Measurements from ENCODE around the gene ZFP36L1.

ZFP36L1 gene

DNA sequence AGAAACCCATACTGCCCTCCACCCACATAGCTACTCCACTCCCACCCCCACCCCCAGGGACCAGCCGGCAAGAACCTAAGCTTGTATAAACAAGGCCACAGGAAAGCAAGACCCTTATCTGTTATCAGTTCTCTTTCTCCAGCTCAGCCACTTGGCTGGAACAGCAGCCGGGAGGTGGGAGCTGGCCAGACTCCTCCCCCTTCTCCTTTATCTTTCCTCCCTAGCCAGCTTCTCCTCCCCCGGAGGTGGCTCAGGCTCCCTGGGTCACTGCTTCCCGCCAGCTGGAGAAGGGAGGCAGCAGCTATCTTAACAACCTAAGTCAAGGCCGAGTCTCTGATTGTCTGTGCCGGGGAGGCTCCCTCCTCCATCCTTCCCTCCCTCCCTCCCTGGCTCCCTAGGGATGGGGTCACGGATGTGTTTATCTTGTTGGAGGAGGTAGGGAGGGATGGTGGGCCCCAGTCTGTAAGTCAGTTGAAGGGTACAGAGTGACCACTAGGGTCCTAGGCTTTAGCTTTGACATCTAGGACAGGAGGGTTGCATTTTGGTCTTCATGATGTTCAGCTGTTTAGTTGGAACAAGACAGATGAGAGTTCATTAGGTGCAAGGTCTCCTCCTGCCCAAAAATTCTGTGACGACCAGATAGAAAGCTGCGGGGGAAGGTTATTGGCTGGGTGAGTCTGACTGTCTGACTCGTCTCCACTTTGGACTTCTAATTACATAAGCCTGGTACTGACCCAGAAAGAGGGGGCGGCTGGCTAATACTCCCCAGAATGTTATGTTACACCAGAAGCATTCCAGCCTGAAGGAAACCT lies 29.7 kb downstream of the ZFP36L1 start:
- DNase-seq (ENCODE audit: low read depth in 2 of 2): no peak

DNA sequence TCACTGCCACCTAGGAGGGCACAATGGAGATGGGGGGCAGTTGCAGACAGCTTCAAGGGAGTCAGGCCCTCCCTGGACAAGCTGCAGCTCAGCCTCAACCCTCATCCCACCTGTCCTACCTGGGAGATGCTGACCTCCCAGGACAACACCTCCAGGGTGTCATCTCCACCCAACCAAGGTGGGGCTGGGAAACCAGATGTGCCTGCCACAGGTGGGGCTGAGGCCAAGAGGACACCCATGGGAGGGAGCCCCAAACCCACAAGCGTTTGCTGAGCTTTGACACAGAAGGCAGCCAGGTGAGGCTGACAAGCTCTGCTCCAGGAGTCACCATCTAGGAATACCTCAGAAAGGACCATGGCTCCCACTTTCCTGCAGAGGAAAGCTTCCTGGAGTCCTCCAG lies 31.5 kb downstream of the ZFP36L1 start:
- no peak for DNase-seq (ENCODE audit: low read depth in 2 of 2)

DNA sequence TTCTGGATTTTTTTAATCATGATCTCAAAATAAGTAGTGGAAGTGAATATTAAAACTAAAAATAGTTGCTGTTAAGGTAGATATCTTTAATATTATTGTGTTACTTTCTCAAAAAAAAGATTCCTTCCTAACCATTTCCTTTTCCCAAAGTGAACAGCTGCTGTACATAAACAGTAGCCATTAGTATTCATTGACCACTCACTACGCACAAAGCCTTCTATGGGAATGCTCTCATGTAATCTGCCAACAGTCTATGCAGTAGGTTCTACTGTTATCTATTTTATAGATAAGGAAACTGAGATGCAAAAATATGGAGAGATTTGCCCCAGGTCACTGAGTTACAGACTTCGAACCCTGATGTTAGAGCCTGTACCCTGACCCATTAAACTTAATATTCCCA lies 32.1 kb downstream of the ZFP36L1 start:
- DNase-seq (ENCODE audit: low read depth in 2 of 2): no peak

DNA sequence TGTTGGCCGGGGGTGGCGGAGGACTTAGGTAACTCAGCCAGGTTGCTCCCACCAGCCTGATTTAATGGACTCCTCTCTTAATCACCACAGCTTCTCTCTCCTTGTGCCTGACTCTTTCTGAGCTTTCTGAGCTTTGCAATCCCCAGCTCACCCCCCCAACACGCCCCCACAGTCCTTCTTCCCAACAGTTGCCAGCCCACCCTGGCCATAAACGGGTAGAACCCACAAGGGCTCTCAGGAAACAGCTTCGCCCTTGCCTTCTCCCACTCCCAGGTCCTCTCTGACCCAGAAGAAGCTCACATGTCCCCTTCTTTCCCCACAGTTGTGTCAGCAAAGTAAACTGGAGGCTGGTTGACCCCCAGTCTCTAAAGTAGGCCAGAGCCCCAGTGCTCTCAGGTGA lies 32.9 kb downstream of the ZFP36L1 start:
- no peak for DNase-seq (ENCODE audit: low read depth in 2 of 2)

DNA sequence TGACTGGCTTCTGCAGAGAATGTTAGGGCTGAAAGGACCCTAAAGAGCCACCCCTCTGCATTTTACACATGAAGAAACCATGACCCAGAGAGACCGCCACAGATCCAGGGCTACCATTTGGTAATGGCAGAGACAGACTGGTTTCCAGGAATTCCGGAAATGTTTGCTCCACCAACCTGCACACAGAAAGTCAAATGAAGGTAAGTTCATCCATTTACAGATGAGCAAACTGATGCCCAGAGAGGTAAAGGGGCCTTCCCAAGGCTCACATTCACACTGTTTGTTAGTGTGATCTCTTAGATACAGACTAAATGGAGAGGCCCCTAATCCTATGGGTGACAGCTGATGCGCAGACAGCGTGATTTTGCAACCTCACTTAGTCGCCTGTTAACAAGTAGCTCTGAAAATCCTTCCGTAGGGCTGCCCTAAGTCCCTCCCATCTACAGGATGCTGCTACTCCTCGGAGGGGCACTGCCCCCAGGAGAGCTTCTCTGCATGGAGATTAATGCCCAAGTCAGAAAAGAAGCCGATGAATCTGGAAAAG lies 33.8 kb downstream of the ZFP36L1 start:
- DNase-seq (ENCODE audit: low read depth in 2 of 2): no peak

DNA sequence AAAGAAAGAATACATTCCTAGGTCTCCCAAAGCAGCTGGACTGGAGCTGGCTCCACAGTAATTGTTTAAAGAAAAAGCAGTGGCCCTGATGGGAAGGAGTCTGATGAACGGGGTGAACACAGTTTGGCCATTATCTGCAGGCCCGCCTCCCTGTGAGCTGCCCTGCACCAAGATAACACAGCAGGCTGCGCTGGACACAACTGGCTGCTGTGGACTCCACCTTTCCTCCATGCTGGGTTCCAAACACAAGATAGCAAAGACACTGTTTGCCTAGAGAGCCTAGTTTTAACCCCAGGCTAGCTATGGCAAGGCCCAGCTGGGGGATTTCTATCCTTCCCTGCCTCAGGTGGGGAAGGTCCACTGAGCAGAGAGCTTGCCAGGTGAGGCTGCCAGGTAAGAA lies 34.6 kb downstream of the ZFP36L1 start:
- no peak for DNase-seq (ENCODE audit: low read depth in 2 of 2)

DNA sequence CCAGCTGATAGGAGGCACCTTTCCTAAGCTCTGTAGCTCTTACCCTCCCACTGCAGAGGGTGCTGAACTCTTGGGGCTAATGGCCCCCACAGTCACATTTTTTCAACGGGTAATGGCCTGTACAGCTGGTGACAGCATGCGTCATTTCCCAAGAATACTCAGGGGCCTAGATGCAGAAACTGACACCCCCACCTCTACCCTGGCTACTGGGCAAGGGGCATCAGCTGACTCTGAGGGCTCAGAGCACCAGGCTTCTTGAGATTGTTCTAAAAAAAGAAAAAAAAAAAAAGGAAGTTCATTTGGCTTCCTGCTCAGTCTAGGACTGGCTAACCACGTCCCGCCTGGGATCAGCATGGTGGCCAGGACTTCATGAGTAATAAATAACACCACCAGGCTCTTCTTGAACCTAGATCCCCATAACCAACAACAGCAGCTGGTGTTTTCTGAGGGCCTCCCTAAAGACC lies 35.2 kb downstream of the ZFP36L1 start:
- no peak for DNase-seq (ENCODE audit: low read depth in 2 of 2)

DNA sequence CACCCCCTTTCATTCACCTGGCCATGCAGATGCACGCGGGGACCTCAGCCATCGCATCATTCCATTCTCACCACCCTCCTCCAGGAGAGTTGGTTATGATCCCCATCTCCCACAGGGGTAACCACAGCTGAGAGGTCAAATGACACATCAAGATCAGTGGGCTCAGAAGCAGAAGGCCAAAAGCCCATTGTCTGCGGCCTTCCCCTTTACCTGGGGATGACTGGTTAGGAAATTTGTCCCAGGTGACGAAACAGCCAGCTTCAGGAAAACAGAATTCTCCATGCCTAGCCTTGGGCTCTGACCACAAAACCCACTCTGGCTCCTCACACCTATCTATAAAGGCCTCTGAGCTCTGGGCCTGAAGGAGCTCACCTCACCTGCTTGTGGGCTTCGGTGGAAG lies 36.1 kb downstream of the ZFP36L1 start:
- DNase-seq (ENCODE audit: low read depth in 2 of 2): no peak

DNA sequence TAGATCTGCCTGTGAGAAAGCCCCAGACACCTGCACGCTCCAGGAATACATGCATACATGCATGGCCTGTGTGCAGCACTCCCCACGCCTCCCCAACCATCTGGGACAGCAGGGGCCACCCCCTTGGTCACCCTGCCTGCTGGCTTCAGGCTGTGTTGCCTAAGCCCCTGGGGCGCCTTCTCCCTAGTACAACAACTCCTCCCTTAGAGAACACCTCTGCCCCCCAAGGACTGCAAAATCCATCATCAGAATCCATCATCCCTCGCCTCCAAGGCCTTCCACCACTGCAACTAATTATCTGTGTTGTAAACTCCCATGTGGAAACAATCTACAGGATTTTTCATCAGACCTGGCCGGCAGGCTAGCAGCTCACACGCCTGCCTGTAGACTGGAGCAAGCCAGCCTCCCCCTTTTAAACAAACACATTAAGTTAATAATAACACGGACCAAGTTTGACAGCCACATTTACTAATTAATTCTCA lies 36.8 kb downstream of the ZFP36L1 start:
- no peak for DNase-seq (ENCODE audit: low read depth in 2 of 2)

DNA sequence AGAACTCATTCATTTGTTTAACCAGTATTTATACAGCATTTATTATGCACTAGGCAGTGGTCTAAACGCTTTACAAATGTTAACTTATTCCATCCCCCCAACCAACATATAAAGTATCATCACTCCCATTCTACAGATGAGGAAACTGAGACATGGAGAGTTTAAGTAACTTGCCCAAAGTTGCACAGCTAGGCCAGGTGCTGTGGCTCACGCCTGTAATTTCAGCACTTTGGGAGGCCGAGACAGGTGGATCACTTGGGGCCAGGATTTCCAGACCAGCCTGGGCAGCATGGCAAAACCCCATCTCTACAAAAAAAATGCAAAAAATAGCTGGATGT lies 37.9 kb downstream of the ZFP36L1 start:
- no peak for DNase-seq (ENCODE audit: low read depth in 2 of 2)

DNA sequence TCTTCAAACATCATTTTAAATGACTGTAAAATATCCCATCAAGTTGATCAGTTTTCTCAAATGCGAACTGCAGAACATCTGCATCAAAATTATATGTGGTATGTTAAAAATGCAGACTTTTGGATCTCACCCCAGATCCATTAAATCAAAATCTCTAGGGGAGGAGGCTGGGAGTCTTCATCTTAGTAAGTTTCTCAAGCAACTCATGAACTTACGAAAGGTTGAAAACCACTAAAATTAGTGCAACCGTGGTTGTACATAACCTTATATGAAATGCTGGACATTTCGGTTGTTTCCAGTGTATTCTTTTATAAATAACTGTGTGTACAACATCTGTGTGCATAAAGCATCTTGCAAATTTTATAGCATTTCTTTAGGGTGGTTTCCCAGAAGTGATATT lies 39.2 kb downstream of the ZFP36L1 start:
- DNase-seq (ENCODE audit: low read depth in 2 of 2): no peak

DNA sequence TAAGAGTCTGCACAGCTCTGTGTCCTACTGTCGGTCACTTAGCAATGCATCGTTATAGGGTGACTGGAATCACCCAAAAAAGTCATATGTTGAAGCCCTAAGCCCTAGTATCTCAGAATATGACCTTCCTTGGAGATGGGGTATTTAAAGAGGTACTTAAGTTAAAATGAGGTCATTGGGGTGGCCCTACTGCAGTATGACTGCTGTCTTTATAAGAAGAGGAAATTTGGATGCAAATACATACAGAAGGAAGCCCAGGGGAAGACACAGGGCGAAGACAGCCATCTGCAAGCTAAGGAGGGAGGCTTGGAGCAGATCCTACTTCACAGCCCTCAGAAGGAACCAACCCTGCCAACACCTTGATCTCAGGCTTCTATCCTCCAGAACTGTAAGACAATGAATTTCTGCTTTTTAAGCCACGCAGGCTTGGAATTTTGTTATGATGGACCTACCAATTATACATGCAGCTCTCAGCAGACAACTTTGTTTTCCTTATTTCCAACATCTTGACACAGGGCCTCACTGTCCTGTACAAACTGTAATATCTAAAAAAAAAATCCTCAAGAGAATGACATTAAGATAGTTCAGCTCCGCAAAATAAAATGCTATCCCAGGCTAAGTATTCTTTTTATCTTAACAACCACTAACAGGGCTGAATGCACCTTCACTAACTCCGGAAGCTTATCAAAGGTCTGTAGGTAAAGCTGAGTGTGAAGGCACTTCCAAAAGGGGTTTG lies 40.4 kb downstream of the ZFP36L1 start:
- DNase-seq (ENCODE audit: low read depth in 2 of 2): no peak

DNA sequence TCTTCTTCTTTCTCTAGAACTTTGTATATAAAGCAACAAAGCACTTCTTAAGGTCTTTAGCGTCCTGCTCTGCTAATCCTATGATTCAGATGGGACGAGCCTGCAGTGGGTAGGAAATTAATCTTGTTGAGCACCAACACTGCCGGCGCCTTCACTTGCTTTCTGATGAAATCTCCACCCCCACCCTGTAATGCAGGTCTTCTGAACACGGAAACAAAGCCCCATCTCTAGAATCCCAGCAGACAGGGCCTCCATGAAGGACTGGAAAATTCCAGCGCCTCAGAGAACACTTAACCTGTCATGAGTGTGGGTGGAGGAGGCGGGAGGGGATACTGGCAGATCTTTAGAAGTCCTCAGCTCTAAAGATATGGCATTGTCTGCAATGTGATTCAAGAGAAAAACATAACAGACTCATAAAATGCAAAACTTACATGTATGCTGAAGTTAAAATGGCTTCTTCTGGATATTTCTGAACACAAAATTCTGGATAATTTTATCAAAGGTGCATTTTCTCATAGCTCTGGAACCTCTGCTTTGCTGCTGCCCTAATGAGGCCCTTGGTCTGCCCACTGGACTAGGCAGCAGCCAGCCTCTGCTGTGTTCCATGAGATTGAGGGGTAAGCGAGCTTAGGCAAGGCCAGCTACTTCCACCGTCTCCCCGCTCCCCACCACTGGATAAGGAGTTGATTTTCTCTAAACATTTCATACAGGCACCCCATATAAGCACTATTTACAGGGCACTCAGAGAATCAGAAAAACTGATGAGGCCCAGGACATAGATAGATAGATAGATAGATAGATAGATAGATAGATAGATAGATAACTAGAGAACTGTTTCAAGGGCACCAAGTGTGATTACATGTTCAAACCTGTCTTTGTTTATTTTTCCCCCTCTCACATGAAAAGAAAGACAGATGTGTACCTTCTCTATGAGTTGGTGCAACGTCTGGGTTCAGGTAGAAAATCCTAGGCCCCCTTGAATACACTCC lies 43.1 kb downstream of the ZFP36L1 start:
- no peak for DNase-seq (ENCODE audit: low read depth in 2 of 2)

DNA sequence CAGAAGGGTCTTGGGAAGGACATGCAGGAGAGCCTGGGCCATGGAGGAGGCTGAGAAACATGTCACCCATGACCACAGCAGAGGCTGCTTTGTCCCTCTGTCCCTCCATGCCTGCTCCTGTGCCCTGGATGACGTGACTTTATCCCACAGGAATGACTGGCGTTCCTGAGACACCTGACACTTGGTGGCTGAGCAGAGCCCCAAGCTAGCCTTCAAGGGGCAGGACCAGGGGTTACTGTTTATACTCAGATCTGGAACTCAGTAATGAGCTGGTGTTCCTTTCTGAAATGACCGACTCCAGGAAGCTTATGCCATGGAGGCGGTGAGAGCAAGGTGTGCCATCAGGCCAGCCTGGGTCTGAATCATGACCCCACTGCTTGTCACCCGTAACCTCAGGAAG lies 44.2 kb downstream of the ZFP36L1 start:
- DNase-seq (ENCODE audit: low read depth in 2 of 2): no peak

DNA sequence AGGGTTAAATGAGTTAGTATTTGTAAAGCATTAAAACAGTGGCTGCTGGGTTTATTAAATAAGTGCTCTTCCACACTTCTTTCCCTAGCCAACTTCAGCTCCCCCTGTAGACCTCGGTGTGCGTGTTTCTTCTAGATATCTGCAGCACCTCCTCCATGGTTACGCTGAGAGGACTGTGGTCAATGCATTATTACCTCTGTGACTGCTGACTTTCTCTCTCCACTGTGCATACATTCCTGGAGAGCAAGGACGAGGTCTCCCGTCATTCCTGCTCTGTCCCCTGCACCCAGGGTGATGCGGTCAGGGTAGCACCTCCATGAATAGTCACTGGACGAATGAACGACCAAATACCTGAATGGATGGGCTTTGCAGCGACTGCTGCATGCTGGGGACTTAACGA lies 44.6 kb downstream of the ZFP36L1 start:
- DNase-seq (ENCODE audit: low read depth in 2 of 2): no peak

DNA sequence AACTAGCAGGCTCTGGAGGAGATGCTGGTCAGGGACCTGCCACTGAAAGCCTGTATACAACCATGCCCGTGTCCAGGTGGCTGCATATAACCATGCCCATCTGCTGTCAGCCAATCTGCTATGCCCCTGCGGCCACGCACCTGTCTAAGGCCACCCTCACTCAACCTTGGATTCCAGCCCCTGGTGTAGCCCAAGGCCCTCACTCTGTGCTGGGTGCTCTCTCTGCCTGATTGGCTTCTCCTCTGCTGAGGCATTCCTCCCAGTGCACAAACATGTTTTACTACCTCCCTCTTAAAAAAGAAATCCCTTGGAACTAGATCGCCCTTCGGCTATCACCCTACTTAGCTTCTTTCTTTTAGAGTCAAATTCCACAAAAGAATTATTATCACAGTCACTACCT lies 45.5 kb downstream of the ZFP36L1 start:
- DNase-seq (ENCODE audit: low read depth in 2 of 2): no peak

DNA sequence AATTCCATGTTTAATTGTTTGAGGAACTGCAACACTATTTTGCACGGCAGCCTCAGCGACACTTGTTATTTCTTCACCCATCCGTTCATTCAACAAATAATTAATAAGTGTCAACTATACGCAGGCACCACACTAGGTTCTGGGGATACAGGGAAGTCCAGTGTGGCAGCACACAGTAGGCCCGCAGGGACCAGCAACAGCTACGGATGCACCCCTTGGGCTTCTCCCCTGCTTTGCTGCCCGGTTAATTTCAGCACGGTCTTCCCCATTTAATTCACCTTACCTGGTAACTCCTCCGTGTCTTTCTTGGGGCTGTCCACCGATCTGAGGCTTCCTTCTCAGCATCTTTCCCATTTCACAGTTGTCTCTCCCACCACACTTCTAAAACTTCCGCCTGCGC lies 48.3 kb downstream of the ZFP36L1 start:
- DNase-seq (ENCODE audit: low read depth in 2 of 2): no peak

DNA sequence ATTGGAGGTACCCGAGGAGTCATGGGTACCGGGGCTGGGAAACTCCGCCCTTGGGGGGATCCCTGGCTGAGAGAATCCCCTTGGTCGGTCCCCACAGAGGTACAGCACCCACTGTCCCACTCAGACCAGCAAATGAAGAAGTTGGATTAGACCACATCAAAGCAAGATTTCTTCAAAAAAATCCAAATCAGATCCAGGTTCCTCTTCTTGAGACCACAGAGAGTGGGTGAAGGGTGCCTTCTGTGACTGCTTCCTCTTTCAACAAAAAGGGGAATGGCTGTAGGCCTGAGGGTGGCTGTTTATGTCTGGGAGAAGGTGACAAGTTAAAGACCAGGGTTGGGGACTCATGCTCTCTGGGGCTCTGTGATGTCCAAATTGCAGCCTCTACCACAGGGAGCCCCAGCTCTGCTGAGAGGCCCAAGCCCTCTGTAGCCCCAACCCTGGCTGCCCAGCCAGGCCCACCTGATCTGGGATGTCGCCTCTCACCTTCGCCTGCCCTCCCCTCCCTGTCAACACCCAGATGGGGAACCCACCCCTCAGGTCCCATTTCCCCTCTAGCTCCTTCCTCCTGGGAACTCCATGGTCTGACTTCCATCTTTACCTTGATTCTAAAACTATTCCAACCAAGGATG lies 50.9 kb downstream of the ZFP36L1 start:
- DNase-seq (ENCODE audit: low read depth in 2 of 2): no peak

DNA sequence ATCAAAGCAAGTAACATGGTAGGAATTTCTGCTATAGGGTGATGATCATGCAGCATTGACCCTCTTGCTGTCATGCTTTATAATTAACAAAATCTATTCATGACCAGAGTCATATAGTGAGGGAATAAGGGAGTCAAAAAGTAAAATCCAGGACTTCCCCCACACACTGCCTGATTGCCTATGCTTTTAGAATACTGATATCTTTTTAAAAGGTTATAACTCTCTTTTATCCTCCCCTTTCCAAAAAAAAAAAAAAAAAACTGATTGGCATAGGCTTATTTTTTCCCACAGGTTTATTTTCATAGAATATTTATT lies 51.4 kb downstream of the ZFP36L1 start:
- DNase-seq (ENCODE audit: low read depth in 2 of 2): no peak

DNA sequence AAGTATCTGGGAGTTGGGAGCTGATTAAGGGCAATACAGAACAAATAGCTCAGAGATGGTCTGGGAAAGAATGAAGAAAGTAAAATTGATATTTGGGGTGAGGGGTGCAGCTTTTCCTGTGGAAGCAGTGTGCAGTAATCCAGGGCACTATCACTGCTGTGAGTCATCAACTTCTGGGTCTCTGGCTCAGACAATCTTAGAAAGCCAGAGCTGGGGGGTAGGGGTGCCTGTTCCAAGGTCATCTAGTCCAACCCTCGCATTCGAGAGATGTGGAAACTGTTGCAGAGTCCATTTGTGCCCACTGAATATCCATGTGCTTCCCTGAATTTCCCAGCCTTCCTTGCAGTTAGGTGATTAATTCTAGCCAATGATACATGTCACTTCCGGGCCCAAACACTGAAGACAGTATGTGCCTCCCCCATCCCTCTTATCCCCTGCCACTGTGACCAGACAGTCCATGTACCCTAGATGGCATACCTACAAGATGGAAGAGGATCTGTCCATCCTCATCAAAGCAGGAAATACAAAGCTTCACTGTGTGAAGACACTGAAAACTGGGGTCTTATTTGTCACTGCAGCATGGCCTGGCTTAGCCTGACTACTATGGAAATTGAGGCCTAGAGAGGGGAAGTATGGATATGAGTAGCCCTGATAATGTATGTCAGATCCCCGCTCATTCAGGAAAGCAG lies 51.9 kb downstream of the ZFP36L1 start:
- no peak for DNase-seq (ENCODE audit: low read depth in 2 of 2)

DNA sequence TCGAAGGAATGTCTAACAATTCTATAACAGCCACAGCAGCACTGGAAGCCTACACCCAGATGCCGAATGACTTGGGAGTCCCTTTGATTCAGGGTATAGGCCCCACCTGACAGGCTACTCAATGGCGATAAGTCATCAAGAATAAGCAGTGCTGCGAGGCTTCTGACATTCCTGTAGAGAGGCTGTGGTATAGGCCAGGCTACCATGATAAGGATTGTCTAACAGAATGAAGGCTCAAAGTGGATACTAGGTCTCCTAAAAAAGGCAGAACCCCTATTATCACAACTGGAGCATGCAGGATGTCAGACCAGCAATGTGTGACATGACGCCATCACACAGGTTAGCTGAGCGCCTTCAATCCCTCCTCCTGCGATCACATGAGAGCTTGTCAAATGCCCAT lies 53.2 kb downstream of the ZFP36L1 start:
- no peak for DNase-seq (ENCODE audit: low read depth in 2 of 2)
